ENCODE measurements around the gene STOM. TPM values are rescaled to one million over a fixed set of nuclear protein-coding genes. Genes with fewer than 3 reads are reported as not detected.

The STOM gene
- total RNA-seq, 3 donors from 2014 or later: 79.7 to 335 (median 199) TPM

DNA sequence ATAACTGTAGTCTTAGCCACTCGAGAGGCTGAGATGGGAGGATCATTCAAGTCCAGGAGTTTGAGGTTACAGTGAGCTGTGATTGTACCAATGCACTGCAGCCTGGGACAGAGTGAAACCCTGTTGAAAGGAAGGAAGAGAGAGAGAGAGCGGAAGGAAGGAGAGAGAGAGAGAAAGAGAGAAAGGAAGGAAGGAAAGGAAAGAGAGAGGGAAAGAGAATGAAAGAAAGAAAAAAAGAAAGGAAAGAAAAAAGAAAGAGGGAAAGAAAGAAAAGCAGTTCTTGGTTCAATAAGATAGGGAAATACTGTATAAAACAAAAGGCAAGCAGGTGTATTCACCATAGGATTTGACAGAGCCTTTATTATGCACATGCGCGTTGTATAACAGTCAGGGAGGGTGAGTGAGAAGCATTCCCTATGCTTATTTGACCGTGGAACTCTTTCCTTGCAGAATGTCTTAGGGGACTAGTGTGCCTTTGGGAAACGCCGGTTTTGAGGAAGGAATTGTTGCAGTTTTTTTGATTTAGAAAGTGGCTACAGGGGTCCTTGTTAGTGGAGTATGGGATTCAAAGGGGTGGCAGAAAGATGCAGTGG, 60.1 kb downstream of the STOM start:
- Histone ChIP-seq H3K4me3 (no peak overlapping the region), H3K36me3 (ENCODE audit: low read depth) (peaks cover 20% of the 10 kb centered on the region), H3K9me3 (no peaks in the 10 kb centered on the region), H3K4me1 (ENCODE audit: low read depth) (no peaks in the 10 kb centered on the region)
- DNase-seq: no peak
- intact Hi-C loops (cut with DNase I, micrococcal nuclease): loop anchor here in 1 of 2 donors (5.0 kb wide), 1 partner anchor 93 kb away; no protein-coding TSS in a partner anchor
- ATAC-seq: no peak
- no peak for TF ChIP-seq CTCF (IDR thresholded peaks at IDR 0.05)

- no peak for TF ChIP-seq CTCF (IDR thresholded peaks at IDR 0.05)
- Histone ChIP-seq H3K36me3 (ENCODE audit: low read depth) (peaks cover 20% of the 10 kb centered on the region), H3K9me3 (no peaks in the 10 kb centered on the region), H3K4me3 (no peak overlapping the region), H3K4me1 (ENCODE audit: low read depth) (peaks cover 3% of the 10 kb centered on the region)
- DNase-seq (no peak), ATAC-seq (no peak)
- intact Hi-C loops (cut with DNase I, micrococcal nuclease): no loop called here
Observed at GRCh38 chr9:121309171-121309570, 60.9 kb downstream of the STOM start.

DNA sequence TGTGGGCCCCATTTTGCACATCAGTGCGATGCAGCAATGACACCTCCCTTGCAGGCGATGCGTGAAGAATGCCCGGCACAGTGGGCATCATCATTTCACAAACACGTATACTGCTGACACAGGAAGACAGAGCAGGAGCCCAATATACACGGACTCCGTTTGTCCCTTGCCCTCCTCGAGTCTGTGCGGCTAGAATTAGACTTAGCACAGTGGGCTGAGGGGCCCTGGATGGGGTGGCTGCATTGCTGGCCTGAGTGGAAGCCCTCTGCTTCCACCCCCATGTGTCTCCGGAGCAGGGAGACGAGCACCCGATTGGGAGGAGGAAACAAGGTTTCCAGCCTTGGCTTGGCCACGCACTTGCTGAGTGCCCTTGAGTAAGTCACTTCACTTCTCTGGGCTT, 61.3 kb downstream of the STOM start:
- Histone ChIP-seq H3K4me1 (ENCODE audit: low read depth) (peaks cover 7% of the 10 kb centered on the region), H3K4me3 (no peak overlapping the region), H3K36me3 (ENCODE audit: low read depth) (peaks cover 16% of the 10 kb centered on the region), H3K9me3 (no peaks in the 10 kb centered on the region)
- intact Hi-C loops (cut with DNase I, micrococcal nuclease): no loop called here
- peak in 1 of 3 donors; percentile 36 for DNase-seq
- TF ChIP-seq CTCF (IDR thresholded peaks at IDR 0.05): no peak
- ATAC-seq: no peak

DNA sequence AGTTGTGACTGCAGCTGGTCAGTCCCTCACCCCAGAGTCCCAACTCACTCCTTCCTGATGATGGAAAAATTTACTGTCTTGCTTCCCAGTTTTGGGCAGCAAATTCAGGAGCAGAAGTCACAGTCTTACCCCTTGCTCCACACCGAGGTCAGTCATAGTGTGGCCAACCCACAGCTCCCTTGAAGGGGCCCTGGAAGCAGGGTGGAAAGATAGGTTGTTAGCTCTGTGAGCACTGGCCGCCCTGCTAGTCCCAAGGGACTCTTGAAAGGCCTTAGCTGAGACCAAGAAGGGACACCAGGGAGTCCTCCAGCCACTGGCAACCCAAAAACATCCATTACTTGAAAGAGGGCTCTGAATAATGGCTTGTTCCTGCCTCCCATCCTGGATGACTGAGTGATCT, 62.1 kb downstream of the STOM start:
- no peaks in the 10 kb centered on the region for H3K9me3 ChIP-seq
- H3K4me3 ChIP-seq: no peak overlapping the region
- ATAC-seq (no peak), DNase-seq (no peak)
- peaks cover 15% of the 10 kb centered on the region for H3K4me1 ChIP-seq (ENCODE audit: low read depth)
- no peak for TF ChIP-seq CTCF (IDR thresholded peaks at IDR 0.05)
- intact Hi-C loops (cut with DNase I, micrococcal nuclease): no loop called here
- peaks cover 11% of the 10 kb centered on the region for H3K36me3 ChIP-seq (ENCODE audit: low read depth)

DNA sequence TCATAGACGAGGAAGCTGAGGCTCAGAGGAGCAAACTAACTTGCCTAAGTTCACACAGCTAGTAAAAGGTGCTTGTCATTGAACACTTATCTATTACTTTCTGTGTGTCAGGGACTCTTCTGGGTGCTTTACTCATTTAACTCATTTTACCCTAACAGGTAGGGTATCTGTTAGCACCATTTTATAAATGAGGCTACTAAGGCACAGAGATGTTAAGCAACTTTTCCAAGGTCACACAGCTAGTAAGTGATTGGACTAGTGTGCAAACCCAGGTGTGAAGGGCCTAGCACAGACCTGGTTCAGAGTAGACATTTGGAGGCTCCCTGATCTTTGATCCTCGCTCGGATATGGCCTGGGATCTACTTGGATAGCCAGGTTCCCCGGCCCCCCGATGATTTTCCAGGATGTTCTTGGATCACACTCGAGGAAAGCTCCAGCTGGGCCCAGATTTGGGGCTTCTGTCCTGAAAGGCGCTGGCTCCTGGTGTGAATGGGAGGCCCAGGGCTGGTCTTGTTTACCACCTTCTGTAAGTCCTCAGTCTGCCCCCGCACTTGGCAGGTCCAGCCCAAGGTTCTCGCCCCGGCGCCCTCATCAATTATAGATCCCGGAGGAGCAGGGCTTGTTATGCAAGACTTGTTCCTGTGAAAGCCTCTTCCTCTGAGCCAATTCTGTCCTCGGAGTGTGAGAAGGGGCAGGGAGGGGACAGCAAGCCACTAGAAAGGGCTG, 64.6 kb downstream of the STOM start:
- no peaks in the 10 kb centered on the region for H3K9me3 ChIP-seq
- TF ChIP-seq CTCF (IDR thresholded peaks at IDR 0.05): no peak
- intact Hi-C loops (cut with DNase I, micrococcal nuclease): no loop called here
- H3K4me1 ChIP-seq (ENCODE audit: low read depth): peaks cover 18% of the 10 kb centered on the region
- ATAC-seq: no peak
- H3K36me3 ChIP-seq (ENCODE audit: low read depth): peaks cover 3% of the 10 kb centered on the region
- peak in 1 of 3 donors; percentile 53 for DNase-seq
- H3K4me3 ChIP-seq: no peak overlapping the region

All from mucosa of descending colon (tissue), 3 donors.